MCF 10A (cell line): Measurements from ENCODE around the gene SPDYE4. TPM values are rescaled to one million over a fixed set of nuclear protein-coding genes. Genes with fewer than 3 reads are reported as not detected.
A peak's percentile ranks its signal among the peaks of the same experiment; 100 is the strongest.
"Not testable (repeated sequence)": the region's sequence is repeated elsewhere in the genome, so short reads cannot be mapped to it uniquely, and the experiment has no call there.

Experiments
- Bru-seq: library from RNA; stranded (reverse); fragments of 400-500 nt; gene quantifications from one replicate; lab custom pipeline; 2021; lab: Mats Ljungman, UMichigan
- BruChase-seq, 2 experiments: library from RNA; stranded (reverse); fragments of 400-500 nt; gene quantifications; one replicate each; lab custom pipeline; 2021; lab: Mats Ljungman, UMichigan
- BruUV-seq: library from RNA; stranded (reverse); fragments of 400-500 nt; replicated peaks from 2 replicates; lab custom pipeline; 2021; lab: Mats Ljungman, UMichigan
- CTCF ChIA-PET: fragments of 300-600 bp; sonication (Branson Sonifier 250); formaldehyde crosslinking; extraction: SDS; loops from one replicate; lab custom pipeline; 2021; ENCODE audit warnings: antibody characterized with exemption, inconsistent platforms; lab: Yijun Ruan, JAX
- POLR2A ChIA-PET: fragments of 300-600, 350-650 bp; sonication (Branson Sonifier 250); formaldehyde crosslinking; extraction: SDS; loops from one replicate; lab custom pipeline; 2020; ENCODE audit warnings: antibody characterized with exemption, inconsistent platforms; lab: Yijun Ruan, JAX
- DNase-seq: peaks from one replicate; pipeline ENCODE4 v3.0.0-alpha.2; 2018; ENCODE audit not compliant: unreplicated experiment
- H3K27ac Mint-ChIP-seq: one replicate; pipeline ENCODE4 v1.8.0; 2022; ENCODE audit warnings: mild to moderate bottlenecking, low read depth, mixed read lengths; ENCODE audit not compliant: unreplicated experiment
- H3K27me3 Mint-ChIP-seq: one replicate; pipeline ENCODE4 v1.8.0; 2022; ENCODE audit warnings: mixed read lengths; ENCODE audit not compliant: insufficient read depth, unreplicated experiment
- H3K36me3 Mint-ChIP-seq: one replicate; pipeline ENCODE4 v1.8.0; 2022; ENCODE audit warnings: mild to moderate bottlenecking, moderate library complexity, mixed read lengths; ENCODE audit not compliant: insufficient read depth, unreplicated experiment
- H3K4me1 Mint-ChIP-seq: one replicate; pipeline ENCODE4 v1.8.0; 2022; ENCODE audit warnings: mixed read lengths; ENCODE audit not compliant: insufficient read depth, unreplicated experiment
- H3K4me3 Mint-ChIP-seq: one replicate; pipeline ENCODE4 v1.8.0; 2022; ENCODE audit warnings: mild to moderate bottlenecking, moderate library complexity, mixed read lengths; ENCODE audit not compliant: unreplicated experiment
- H3K9me3 Mint-ChIP-seq: one replicate; pipeline ENCODE4 v1.8.0; 2022; ENCODE audit warnings: mixed read lengths; ENCODE audit not compliant: unreplicated experiment
- CTCF ChIP-seq: fragments of 200-600 bp; IDR thresholded peaks from one replicate; pipeline ENCODE4 v1.8.0; 2022; ENCODE audit warnings: antibody characterized with exemption, mild to moderate bottlenecking; ENCODE audit not compliant: unreplicated experiment
- intact Hi-C: fragments of 100-400 bp; cut with micrococcal nuclease; formaldehyde crosslinking; loops from 2 replicates; pipeline ENCODE4 v1.14.1; 2022
- long read RNA-seq: library from polyadenylated mRNA; stranded (forward); transcript quantifications from one replicate; pipeline ENCODE4 v2.0.0, GENCODE V29; 2022
- total RNA-seq: library from RNA; stranded (reverse); gene quantifications from 2 replicates; pipeline ENCODE4 v1.2.3, GENCODE V29; 2022

Gene SPDYE4, protein sequence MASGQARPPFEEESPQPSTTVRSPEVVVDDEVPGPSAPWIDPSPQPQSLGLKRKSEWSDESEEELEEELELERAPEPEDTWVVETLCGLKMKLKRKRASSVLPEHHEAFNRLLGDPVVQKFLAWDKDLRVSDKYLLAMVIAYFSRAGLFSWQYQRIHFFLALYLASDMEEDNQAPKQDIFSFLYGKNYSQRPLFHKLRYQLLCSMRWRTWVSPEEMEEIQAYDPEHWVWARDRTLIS
- total RNA-seq (not detected in 2 replicates), Bru-seq, nascent RNA (not detected), BruChase-seq, experiment 1, labeled RNA remaining after a 6-hour chase (not detected), BruChase-seq, experiment 2, labeled RNA remaining after a 2-hour chase (not detected)
- long read RNA-seq, result 0 reads

- H3K4me1 Mint-ChIP-seq, result no peaks in the 10 kb centered on the region
- H3K27me3 Mint-ChIP-seq, result peaks cover 68% of the 10 kb centered on the region
- intact Hi-C loops, result loop anchor here (10.0 kb wide), 1 partner anchor 797 kb away; no protein-coding TSS in a partner anchor
- no peak within 1 kb of the TSS for H3K4me3 Mint-ChIP-seq
- H3K36me3 Mint-ChIP-seq, result no peaks in the 10 kb centered on the region
- no peak within 1 kb of the TSS for H3K27ac Mint-ChIP-seq
- no peak for DNase-seq
- no peak for TF ChIP-seq CTCF
- BruUV-seq, result no TSS peak
- H3K9me3 Mint-ChIP-seq, result peaks cover 6% of the 10 kb centered on the region
- ChIA-PET CTCF (no interaction called here), POLR2A (no interaction called here)
Measured at GRCh38 chr17:8758137-8758596, at the start of gene SPDYE4. TSS of gene SPDYE4 (minus strand) at chr17:8758546. CDS start at chr17:8758382, 164 bp downstream.

- TF ChIP-seq CTCF, result no peak
- ChIA-PET CTCF (interaction anchor here (0.6 to 2.0 kb wide), 8 partner anchors 11 to 726 kb away, joined by 3 to 7 read pairs (median 4); no protein-coding TSS in a partner anchor), POLR2A (interaction anchor here (0.8 kb wide), 1 partner anchor 44 kb away, joined by 3 read pairs; no protein-coding TSS in a partner anchor)
- Mint-ChIP-seq H3K4me3 (no peak overlapping the region), H3K9me3 (peaks cover 21% of the 10 kb centered on the region), H3K36me3 (no peaks in the 10 kb centered on the region), H3K27me3 (peaks cover 6% of the 10 kb centered on the region), H3K4me1 (no peaks in the 10 kb centered on the region), H3K27ac (peak overlapping the region; percentile 52)
- no TSS peak for BruUV-seq
- peak; percentile 35 for DNase-seq
- intact Hi-C loops, result no loop called here
Measured at GRCh38 chr17:8806926-8807550, 48.7 kb upstream of the SPDYE4 start.

GRCh38 chr17:8806253-8806925 lies 48.0 kb upstream of the SPDYE4 start:
- no peak overlapping the region for H3K4me3 Mint-ChIP-seq
- CTCF ChIA-PET, result interaction anchor here (0.7 to 2.0 kb wide), 8 partner anchors 10 to 727 kb away, joined by 3 to 7 read pairs (median 4); no protein-coding TSS in a partner anchor
- H3K4me1 Mint-ChIP-seq, result no peaks in the 10 kb centered on the region
- H3K27ac Mint-ChIP-seq, result no peak overlapping the region
- no peak for DNase-seq
- no peak for TF ChIP-seq CTCF
- POLR2A ChIA-PET, result interaction anchor here (0.8 kb wide), 1 partner anchor 45 kb away, joined by 3 read pairs; no protein-coding TSS in a partner anchor
- intact Hi-C loops, result no loop called here
- H3K36me3 Mint-ChIP-seq, result no peaks in the 10 kb centered on the region
- H3K27me3 Mint-ChIP-seq, result no peaks in the 10 kb centered on the region
- peaks cover 21% of the 10 kb centered on the region for H3K9me3 Mint-ChIP-seq
- BruUV-seq, result no TSS peak

GRCh38 chr17:8805396-8805795 lies 47.0 kb upstream of the SPDYE4 start:
- BruUV-seq, H3K4me3 Mint-ChIP-seq, POLR2A ChIA-PET, intact Hi-C loops, H3K4me1 Mint-ChIP-seq, H3K27ac Mint-ChIP-seq, DNase-seq, H3K27me3 Mint-ChIP-seq, H3K36me3 Mint-ChIP-seq: not testable (repeated sequence)
- peaks cover 21% of the 10 kb centered on the region for H3K9me3 Mint-ChIP-seq
- CTCF ChIA-PET, result interaction anchor here (1.1 kb wide), 1 partner anchor 396 kb away, joined by 5 read pairs; no protein-coding TSS in a partner anchor
